Myocyte (in vitro differentiated cells): ENCODE measurements around the gene ABR. TPM values are rescaled to one million over a fixed set of nuclear protein-coding genes. Genes with fewer than 3 reads are reported as not detected.

Source experiments
- DNase-seq: peaks from one replicate; pipeline ENCODE4 v3.0.0-alpha.2; 2012; ENCODE audit warnings: low read depth
- total RNA-seq: library from RNA; depleted of rRNA; stranded (reverse); fragments of >200 nt; gene quantifications from 2 replicates; pipeline ENCODE4 v1.2.3, GENCODE V29; 2014

ABR gene
- total RNA-seq, 1 donor from 2014 or later: 71.9 TPM

GRCh38 chr17:1122533-1123392 lies 57.0 kb downstream of the ABR start:
- peak; percentile 81 for DNase-seq

- DNase-seq: peak; percentile 49
Measured at GRCh38 chr17:1121442-1121817, 58.4 kb downstream of the ABR start.

GRCh38 chr17:1120596-1121441 lies 59.0 kb downstream of the ABR start:
- DNase-seq: peak; percentile 75

DNA sequence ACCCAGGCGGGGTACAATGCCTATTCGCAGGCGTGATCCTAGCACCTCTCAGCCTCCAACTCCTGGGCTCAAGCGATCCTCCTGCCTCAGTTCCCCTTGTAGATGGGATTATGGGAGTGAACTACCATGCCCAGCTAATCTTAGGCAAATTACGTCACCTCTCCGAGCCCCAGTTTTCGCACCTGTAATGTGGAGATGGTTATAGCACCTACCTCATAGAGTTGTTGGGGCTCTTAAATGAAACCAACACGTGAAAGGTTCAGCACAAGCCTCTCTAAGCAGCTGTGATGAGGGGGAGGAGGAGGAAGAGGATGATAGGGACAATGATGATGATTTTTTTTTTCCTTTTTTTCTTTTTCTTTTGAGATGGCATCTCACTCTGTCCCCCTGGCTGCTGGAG lies 59.9 kb downstream of the ABR start:
- no peak for DNase-seq

GRCh38 chr17:1116602-1117001 lies 63.2 kb downstream of the ABR start:
- DNase-seq: no peak

GRCh38 chr17:1112875-1113274 lies 66.9 kb downstream of the ABR start:
- DNase-seq: peak; percentile 21

GRCh38 chr17:1111599-1112443 lies 68.0 kb downstream of the ABR start:
- DNase-seq: peak; percentile 79

DNA sequence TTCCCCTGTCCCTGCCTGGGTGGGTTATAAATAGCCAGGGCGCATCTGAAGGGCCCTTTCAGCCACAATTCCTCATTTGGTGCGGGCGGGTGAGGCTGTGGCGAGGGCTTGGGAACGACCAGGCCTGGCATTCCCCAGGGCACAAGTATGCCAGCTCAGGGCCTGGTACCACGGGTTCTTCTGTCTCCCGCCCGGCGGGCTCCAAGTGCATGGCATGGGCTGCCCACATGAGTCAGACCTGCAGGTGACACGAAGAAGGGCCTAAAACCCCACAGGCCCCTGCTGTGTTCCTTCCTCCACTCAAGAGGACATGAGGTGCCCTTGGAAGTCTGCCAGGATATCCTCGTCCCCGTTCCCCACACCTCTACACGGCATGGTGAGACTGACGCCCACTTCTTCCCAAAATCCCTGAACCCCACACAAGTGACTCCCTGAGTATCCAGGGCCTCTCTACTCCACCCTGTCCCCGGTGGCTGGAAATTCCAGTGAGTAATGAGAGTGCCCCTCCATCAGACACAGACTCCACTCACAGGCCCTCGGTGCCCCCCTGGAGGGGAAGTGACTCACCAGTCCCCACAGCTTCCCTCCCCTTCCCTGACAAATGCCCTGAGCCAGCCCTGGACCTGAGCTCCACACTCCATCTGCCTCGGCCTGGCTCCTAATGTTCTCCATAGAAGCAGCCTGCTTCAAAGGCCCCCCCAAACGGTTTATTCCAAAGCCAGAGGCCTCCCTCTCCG lies 68.8 kb downstream of the ABR start:
- peak; percentile 96 for DNase-seq

DNA sequence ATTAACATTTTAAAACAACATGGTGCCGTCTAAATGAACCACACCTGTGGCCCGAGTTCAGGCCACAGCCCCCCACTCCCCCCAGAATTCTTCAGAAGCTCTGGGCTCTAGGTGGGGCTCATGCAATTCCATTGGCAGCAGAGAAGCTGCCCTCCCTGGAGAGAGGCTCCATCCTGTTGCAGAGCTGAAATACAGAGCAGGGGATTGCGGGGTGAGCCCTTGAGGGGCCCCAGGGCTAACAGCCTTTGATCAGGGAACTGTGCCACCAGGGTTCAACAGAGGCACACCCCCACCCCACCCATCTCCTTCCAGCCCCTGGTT lies 69.3 kb downstream of the ABR start:
- DNase-seq: no peak

- peak; percentile 53 for DNase-seq
Measured at GRCh38 chr17:1109606-1110540, 69.9 kb downstream of the ABR start.

GRCh38 chr17:1108765-1109605 lies 70.8 kb downstream of the ABR start:
- peak; percentile 57 for DNase-seq

DNA sequence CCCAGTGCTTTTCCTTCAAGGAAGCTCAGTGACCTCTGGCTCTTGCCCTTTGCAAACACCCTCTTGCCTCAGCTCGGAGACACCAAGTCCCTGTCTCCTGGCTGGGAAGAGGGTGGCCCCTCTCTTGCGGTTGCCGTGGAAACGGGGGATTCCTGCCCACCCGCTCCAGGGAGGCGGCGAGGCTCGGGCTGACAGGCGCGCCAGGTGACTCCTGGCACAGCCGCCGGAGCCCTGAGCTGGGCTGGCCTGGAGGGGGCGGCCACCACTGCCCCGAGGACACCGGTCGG lies 71.4 kb downstream of the ABR start:
- DNase-seq: peak; percentile 35

DNA sequence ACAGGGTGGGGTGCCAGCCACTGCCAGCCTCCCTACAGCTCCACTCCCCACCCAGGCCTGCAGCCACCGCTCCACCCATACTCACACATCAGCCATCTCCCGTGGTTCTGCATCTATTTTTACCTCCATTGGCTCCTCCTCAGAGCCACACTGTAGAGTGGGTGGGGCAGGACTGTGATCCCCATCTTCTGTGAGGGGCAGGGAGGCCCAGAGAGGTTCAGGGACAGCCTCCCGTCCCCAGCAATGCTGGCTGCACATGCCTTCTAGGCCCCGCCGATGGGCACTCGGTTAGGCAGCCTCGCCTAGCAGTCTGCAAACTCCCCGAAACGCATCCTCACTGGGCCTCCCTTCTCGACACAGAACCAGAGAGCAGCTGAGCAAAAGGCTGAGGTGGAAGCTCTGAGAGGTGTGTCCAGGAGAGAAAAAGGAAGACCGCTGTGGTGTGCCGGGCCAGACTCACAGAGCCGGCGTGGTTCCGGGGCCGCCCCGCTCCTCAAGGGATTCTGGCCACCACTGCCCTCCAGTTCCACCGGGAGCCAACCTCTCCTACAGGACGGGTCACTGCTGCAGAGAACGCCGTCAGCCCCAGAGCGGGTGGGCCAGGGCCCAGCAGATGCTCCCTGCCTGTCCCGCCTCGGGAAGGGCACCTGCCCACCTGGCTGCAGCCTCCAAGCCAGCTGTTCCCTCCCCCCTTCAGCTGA lies 71.9 kb downstream of the ABR start:
- DNase-seq: peak; percentile 72

- no peak for DNase-seq
Measured at GRCh38 chr17:1107083-1107776, 72.6 kb downstream of the ABR start.

DNA sequence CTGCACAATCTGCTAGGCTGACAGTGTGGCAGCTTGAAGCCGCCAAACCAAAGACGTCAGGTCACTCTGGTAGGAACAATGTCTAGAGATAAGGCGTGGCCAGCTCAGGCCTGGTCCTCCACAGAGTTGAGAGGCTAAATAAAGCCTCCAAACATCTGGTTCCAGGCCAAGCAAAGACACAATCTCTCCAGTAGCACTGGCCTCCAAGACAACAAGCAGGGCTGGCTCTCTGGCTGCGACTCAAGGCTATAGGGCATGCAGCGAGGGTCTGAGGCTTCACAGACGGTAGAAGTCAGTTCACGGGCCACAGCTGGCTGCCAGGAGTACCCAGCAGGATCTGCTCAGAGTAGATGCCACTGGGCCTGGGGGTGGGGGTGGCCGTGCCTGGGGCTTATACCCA lies 75.6 kb downstream of the ABR start:
- peak; percentile 50 for DNase-seq

DNA sequence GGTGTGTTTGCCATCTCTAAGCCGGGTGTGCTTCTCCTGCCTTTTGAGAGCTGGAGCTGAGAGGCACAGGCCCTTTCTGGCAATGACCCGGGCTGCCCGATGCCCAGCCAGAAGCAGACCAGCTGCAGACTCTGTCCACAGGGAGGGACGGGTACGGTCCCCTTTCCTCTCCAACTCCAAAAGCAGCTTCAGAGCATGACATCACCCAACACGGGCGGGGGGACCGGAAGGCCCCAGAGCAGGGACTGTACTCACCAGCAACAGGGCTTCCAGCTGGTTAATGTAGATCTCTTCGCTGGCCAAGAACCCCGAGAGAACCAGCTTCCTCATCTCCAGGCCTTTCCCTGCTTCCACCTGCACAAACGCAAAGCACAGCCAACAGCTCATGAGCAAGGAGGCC lies 79.4 kb downstream of the ABR start:
- DNase-seq: no peak

- DNase-seq: no peak
Measured at GRCh38 chr17:1099242-1099641, 80.5 kb downstream of the ABR start.
